GM10266 (cell line): ENCODE data around the gene RGL1.
A peak's percentile ranks its signal among the peaks of the same experiment; 100 is the strongest.

Experiments
- DNase-seq: peaks from one replicate; pipeline ENCODE4 v3.0.0; 2012; ENCODE audit errors: extremely low spot score
- CTCF ChIP-seq: IDR thresholded peaks from 2 replicates; pipeline ENCODE4 v1.5.1; 2012; ENCODE audit warnings: mild to moderate bottlenecking, low read depth; ENCODE audit not compliant: control insufficient read depth, insufficient read depth; ENCODE audit errors: missing control alignments

The RGL1 gene

GRCh38 chr1:183952101-183952500 lies 147.2 kb downstream of the RGL1 start:
- no peak for DNase-seq
- no peak for TF ChIP-seq CTCF

GRCh38 chr1:183953031-183953430 lies 148.1 kb downstream of the RGL1 start:
- DNase-seq: no peak
- TF ChIP-seq CTCF: no peak

DNA sequence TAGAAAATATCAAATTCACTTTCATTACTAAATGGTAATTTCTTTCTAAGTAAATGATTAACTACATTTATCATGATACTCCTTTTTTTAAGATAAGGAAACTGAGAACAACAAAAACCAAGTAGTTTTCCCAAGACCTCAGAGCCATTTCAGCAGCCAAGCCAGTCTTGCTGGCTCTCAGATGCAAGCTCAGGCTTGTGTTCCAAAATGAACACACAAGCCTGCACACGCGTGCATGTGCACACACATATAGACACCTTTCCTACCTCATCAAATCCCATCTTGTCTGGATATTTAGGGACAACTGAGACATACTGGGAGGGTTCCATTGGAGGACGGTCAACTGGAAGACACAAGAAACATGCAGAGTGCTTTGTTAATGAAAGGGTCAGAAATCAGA lies 149.6 kb downstream of the RGL1 start:
- no peak for TF ChIP-seq CTCF
- no peak for DNase-seq

DNA sequence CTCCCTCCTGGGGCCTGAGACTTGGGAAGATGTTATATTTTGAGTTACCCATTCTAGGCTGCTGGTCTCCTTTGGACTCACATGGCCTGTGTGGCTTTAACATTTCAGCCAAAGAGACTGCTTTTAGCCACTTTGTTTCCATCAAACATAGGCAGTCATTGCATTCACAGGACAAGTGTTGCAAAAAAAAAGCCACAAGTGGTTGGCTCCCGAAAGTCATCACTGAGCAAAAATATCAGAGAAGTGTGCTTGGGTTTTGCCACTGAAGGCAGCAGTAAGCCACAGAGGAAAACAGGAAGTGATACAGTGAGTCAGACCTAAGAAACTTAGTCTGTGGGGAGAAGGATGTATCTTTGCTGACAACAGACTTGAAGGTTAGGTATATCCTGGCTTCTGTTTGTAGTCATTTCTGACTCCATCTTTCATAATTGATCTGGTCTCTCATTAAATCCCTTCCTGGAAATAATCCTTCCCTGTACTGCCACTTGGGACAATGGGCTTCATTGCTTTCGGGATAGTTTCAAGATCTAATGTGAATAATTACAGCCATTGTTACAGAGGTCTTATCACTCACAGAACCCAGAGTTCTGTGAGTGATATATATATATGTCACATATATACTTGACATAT lies 151.8 kb downstream of the RGL1 start:
- DNase-seq: peak; percentile 80
- peak; percentile 30 for TF ChIP-seq CTCF

DNA sequence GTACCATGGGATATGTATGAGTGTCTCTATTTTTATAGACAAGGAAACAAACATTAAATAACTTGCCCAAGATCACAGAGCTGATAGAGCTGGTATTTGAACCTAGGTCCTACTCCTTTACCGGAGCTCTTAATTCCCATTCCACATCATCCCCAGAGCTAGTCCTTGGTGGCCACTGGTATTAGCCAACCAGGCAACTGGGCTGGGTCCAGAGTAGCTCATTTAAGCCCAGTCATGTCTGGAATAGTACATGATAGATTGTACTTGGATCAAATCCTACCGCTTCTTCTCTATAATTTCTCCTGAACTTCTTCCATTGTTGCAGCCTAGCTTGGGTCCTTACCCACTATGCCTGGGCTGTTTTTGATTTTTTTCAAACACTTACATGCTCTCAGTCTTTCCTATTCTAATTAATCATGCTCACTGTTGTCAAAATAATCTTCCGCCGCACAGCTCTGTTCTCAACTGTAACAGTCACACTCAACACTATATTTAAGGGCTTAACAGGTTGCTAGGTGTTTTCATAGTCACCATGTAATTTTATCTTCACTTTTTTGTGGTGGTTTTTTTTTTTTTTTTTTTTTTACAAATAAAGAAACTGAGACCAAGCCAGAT lies 152.4 kb downstream of the RGL1 start:
- DNase-seq: no peak
- no peak for TF ChIP-seq CTCF

DNA sequence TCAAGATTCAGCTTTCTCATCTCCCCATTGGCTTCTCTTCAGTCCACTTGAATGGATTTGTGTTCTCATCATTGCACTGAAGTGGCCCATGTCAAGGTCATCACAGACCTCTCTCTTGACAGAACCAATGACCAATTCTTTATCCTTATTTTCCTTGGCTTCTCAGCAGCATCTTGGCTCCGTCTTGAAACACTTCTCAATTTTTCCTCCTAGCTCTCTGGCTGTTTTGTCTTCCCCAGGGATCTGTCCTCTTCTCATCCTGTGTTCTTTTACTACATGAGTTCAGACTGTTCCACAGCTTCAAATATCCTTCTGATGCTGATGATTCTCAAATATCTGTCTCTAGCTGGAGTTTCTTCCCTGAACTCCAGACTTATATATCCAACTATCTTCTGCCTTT lies 154.0 kb downstream of the RGL1 start:
- no peak for TF ChIP-seq CTCF
- DNase-seq: no peak

GRCh38 chr1:183961132-183961531 lies 156.2 kb downstream of the RGL1 start:
- DNase-seq: no peak
- no peak for TF ChIP-seq CTCF
